Natural killer cell (primary cell): Measurements from ENCODE around the gene NEU4. TPM values are rescaled to one million over a fixed set of nuclear protein-coding genes. Genes with fewer than 3 reads are reported as not detected.

Experiments used
- ATAC-seq, 3 donors: fragments of 150-1000 bp in 2 of 3; fragments of 200-7000 bp in 1 of 3; cut with Tn5 transposase; 1 replicate in 1 of 3; 2 replicates in 2 of 3; pipeline ENCODE4 v1.10.0; 2021; ENCODE audit warnings: mild to moderate bottlenecking in 2 of 3, moderate library complexity in 2 of 3
- DNase-seq, 2 donors: peaks; one replicate each; pipeline versions ENCODE4 v3.0.0 to v3.0.0-alpha.2; 2013 to 2021; ENCODE audit warnings: mixed read lengths in 1 of 2
- H3K27ac ChIP-seq: one replicate; pipeline ENCODE4 v1.5.1; 2013; ENCODE audit warnings: mild to moderate bottlenecking, low read length
- H3K27me3 ChIP-seq: one replicate; pipeline ENCODE4 v1.6.1; 2013; ENCODE audit warnings: low read length; ENCODE audit not compliant: control insufficient read depth, insufficient read depth
- H3K36me3 ChIP-seq: one replicate; pipeline ENCODE4 v1.6.1; 2013; ENCODE audit warnings: low read length; ENCODE audit not compliant: control insufficient read depth, insufficient read depth
- H3K4me1 ChIP-seq: one replicate; pipeline ENCODE4 v1.6.1; 2013; ENCODE audit warnings: low read length; ENCODE audit not compliant: control insufficient read depth, insufficient read depth
- H3K4me3 ChIP-seq: one replicate; pipeline ENCODE4 v1.5.1; 2013; ENCODE audit warnings: low read length
- H3K9me3 ChIP-seq: one replicate; pipeline ENCODE4 v1.6.1; 2013; ENCODE audit warnings: low read length; ENCODE audit not compliant: control insufficient read depth, insufficient read depth
- H3K27ac Mint-ChIP-seq, 2 donors: one replicate each; pipeline ENCODE4 v1.8.0; 2022; ENCODE audit warnings: mild to moderate bottlenecking in 2 of 2, mixed read lengths in 2 of 2, moderate library complexity in 1 of 2
- H3K27me3 Mint-ChIP-seq, 2 donors: one replicate each; pipeline ENCODE4 v1.8.0; 2022; ENCODE audit warnings: low read depth in 2 of 2, mixed read lengths in 2 of 2
- H3K36me3 Mint-ChIP-seq: one replicate; pipeline ENCODE4 v1.8.0; 2022; ENCODE audit warnings: mixed read lengths
- H3K4me1 Mint-ChIP-seq, 2 donors: one replicate each; pipeline ENCODE4 v1.8.0; 2022; ENCODE audit warnings: mixed read lengths in 2 of 2
- H3K4me3 Mint-ChIP-seq: one replicate; pipeline ENCODE4 v1.8.0; 2022; ENCODE audit warnings: mild to moderate bottlenecking, moderate library complexity, mixed read lengths
- H3K9me3 Mint-ChIP-seq, 2 donors: one replicate each; pipeline ENCODE4 v1.8.0; 2022; ENCODE audit warnings: mixed read lengths in 2 of 2
- CTCF ChIP-seq: fragments of 200-600 bp; IDR thresholded peaks from one replicate; pipeline ENCODE4 v1.8.0; 2022; ENCODE audit warnings: antibody characterized with exemption
- WGBS: methylation state at CpG from one replicate; pipeline ENCODE4 v1.1.7; 2013; ENCODE audit warnings: missing lambda C conversion rate; ENCODE audit not compliant: insufficient coverage; 5-methylcytosine and 5-hydroxymethylcytosine counted together
- intact Hi-C: fragments of 100-400 bp; cut with micrococcal nuclease; formaldehyde crosslinking; loops from one replicate; pipeline ENCODE4 v1.14.2; 2022
- total RNA-seq, 4 donors: library from RNA; stranded (reverse); fragments of 120-200 nt in 1 of 4; gene quantifications; one replicate each; pipeline versions ENCODE4 v1.2.3 to v1.2.4, GENCODE V29; 2013 to 2022

NEU4 gene
- total RNA-seq, 3 donors from 2014 or later (not counting 1 experiment from before 2014, with no cell fraction given) = 0.39 to 6.6 (median 2.2) TPM

GRCh38 chr2:241774419-241775222 lies 34.4 kb upstream of the NEU4 start:
- no peak overlapping the region for H3K27ac Mint-ChIP-seq
- no peaks in the 10 kb centered on the region for H3K36me3 Mint-ChIP-seq
- Histone ChIP-seq H3K4me1 (peaks cover 4% of the 10 kb centered on the region), H3K27me3 (peaks cover 8% of the 10 kb centered on the region), H3K9me3 (no peaks in the 10 kb centered on the region), H3K36me3 (no peaks in the 10 kb centered on the region), H3K4me3 (no peak overlapping the region), H3K27ac (no peak overlapping the region)
- peaks cover 8 to 18% of the 10 kb centered on the region in 2 donors for H3K27me3 Mint-ChIP-seq
- H3K4me1 Mint-ChIP-seq = peaks cover 0 to 5% of the 10 kb centered on the region in 2 donors
- H3K9me3 Mint-ChIP-seq = no peaks in the 10 kb centered on the region
- no peak for DNase-seq
- 64% methylated on average over 40 of the region's 40 CpGs for WGBS
- H3K4me3 Mint-ChIP-seq = no peak overlapping the region
- TF ChIP-seq CTCF = no peak
- ATAC-seq = no peak
- intact Hi-C loops = no loop called here

GRCh38 chr2:241775223-241776177 lies 33.5 kb upstream of the NEU4 start:
- DNase-seq (no peak), ATAC-seq (no peak)
- H3K4me1 ChIP-seq = peaks cover 4% of the 10 kb centered on the region
- no peak for TF ChIP-seq CTCF
- Mint-ChIP-seq H3K27ac (no peak overlapping the region), H3K27me3 (peaks cover 8 to 14% of the 10 kb centered on the region in 2 donors), H3K4me3 (no peak overlapping the region), H3K36me3 (no peaks in the 10 kb centered on the region), H3K4me1 (peaks cover 0 to 5% of the 10 kb centered on the region in 2 donors), H3K9me3 (no peaks in the 10 kb centered on the region)
- peaks cover 8% of the 10 kb centered on the region for H3K27me3 ChIP-seq
- WGBS = 90% methylated on average over 34 of the region's 34 CpGs
- intact Hi-C loops = no loop called here
- no peak overlapping the region for H3K4me3 ChIP-seq
- no peak overlapping the region for H3K27ac ChIP-seq
- H3K9me3 ChIP-seq = no peaks in the 10 kb centered on the region
- H3K36me3 ChIP-seq = no peaks in the 10 kb centered on the region

- Histone ChIP-seq H3K9me3 (peaks cover 3% of the 10 kb centered on the region), H3K4me1 (peaks cover 4% of the 10 kb centered on the region), H3K4me3 (no peak within 1 kb of the TSS), H3K36me3 (no peaks in the 10 kb centered on the region), H3K27me3 (peaks cover 8% of the 10 kb centered on the region), H3K27ac (no peak within 1 kb of the TSS)
- ATAC-seq (peak in 1 of 3 donors; percentile 18), DNase-seq (no peak)
- H3K27me3 Mint-ChIP-seq = peaks cover 7 to 13% of the 10 kb centered on the region in 2 donors
- H3K27ac Mint-ChIP-seq = no peak within 1 kb of the TSS
- H3K4me1 Mint-ChIP-seq = peaks cover 0 to 5% of the 10 kb centered on the region in 2 donors
- intact Hi-C loops = no loop called here
- 90% methylated on average over 27 of the region's 27 CpGs for WGBS
- H3K9me3 Mint-ChIP-seq = no peaks in the 10 kb centered on the region
- H3K4me3 Mint-ChIP-seq = no peak within 1 kb of the TSS
- no peaks in the 10 kb centered on the region for H3K36me3 Mint-ChIP-seq
- no peak for TF ChIP-seq CTCF
Measured at GRCh38 chr2:241776336-241777169, 32.4 kb upstream of the NEU4 start, which contains the start of gene GAL3ST2. TSS of gene GAL3ST2 (plus strand) at chr2:241776822. CDS start at chr2:241776956, 134 bp downstream.
